GM18499 (cell line): ENCODE data around the gene SCN8A.
"Not testable (repeated sequence)": the region's sequence is repeated elsewhere in the genome, so short reads cannot be mapped to it uniquely, and the experiment has no call there.

Source experiments
- ATAC-seq: cut with Tn5 transposase; IDR thresholded peaks from one replicate; pipeline ENCODE4 v1.9.1; 2021; ENCODE audit warnings: moderate number of reproducible peaks; ENCODE audit not compliant: insufficient read depth, unreplicated experiment

SCN8A gene

DNA sequence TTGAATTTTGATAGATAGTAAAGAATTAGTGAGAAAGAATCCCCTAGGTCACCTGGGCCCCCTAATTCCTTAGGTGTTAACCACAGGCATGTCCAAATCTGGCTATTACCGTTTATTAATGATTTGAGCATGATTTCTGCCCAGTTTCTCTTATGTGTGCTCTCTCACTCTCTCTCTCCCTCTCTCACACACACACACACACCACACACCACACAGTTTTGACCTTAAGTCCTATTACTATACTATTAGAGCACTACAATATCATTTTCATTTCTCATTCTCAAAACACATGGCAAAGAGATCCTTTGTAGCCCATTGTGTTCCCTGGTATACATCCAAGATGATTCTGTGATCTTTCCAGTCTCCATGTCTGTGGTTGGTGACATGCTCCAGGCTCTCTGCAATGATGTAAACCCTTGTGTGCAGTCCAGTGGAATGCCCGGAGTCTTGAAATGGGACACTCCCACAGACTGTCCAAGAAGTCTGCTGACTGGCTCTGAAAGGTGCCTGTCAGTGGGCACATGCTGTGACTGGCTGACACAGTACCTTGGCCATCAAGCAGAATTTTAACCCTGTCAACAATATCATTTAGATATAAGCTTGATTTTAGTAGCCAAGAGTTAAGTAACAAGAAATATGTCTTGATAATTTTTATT, 161.3 kb downstream of the SCN8A start:
- ATAC-seq = no peak

DNA sequence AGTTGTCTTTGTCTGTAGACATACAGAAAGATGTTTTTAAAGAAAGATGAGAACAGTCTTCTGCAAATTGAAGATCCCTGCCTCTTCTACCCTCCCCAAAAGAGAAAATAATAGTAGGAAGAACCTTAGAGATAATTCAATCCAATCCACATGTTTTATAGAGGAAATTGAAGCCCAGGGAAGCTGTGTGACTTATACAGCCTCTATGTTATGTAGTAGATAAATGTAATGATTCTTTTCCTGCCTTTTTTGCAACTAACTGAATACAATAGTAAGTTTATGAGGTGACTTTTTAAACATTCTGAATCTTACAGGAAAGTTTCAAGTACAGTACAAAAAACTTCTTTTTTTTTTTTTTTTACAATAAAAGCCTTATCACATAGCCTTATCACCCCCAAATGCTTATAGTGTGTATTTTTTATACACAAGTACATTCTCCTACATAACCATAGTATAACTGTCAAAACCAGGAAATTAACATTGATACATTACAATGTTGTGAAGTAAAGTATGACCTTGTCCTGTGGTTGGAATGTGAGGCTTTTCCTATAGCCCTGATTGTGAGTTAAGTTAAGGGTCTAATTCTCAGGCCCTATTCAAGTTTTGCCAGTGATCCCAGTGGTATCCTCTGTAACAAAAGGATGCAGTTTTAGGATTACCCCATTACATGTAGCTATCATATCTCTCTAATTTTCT, 163.1 kb downstream of the SCN8A start:
- ATAC-seq = no peak

DNA sequence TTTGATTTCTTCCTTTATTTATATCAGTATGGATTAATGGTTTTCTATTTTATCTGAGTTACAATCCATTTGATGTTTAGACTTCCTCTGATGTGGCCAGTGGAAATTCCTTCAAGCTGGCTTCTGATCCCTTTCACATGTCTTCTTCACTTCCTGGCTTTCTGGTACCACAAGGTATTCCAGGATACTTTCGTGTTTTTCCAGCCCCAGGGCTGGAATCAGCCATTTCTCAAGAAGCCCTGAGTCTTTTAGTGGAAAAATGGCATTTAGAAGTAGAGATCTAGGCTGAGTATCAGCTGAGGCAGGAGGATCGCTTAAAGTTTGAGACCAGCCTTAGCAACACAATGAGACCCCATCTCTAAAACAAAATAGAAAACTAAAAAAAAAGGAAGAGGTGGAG, 164.2 kb downstream of the SCN8A start:
- no peak for ATAC-seq

DNA sequence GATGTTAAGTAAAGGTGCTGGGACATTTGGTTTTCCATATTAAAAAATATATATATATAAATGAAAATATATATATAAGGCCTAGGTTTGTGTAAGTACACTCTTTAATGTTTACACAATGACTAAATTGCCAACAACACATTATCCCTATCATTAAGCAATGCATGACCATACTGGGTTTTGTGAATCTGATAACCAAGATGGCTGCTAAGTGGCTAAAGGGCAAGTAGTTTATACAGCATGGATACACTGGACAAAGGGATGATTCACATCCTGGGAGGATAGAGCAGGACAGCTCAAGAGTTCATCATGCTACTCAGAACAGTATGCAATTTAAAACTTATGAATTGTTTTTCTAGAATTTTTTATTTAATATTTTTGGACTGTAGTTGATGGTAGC, 168.1 kb downstream of the SCN8A start:
- ATAC-seq = no peak

DNA sequence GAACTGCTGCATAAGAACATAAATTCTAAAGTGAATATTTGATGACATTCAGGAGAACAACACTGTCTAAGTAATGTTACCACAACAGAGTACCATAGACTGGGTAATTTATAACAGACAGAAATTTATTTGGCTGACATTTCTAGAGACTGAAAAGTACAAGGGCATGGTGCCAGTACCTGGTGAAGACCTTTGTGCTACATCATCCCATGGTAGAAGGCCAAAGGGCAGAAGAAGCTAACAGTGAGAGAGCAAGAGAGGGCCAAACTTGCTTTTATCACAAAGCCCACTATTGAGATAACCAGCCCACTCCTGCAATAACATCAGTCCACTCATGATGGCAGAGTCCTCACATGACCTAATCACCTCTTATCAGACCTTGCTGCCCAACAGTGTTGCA, 168.7 kb downstream of the SCN8A start:
- ATAC-seq = no peak

DNA sequence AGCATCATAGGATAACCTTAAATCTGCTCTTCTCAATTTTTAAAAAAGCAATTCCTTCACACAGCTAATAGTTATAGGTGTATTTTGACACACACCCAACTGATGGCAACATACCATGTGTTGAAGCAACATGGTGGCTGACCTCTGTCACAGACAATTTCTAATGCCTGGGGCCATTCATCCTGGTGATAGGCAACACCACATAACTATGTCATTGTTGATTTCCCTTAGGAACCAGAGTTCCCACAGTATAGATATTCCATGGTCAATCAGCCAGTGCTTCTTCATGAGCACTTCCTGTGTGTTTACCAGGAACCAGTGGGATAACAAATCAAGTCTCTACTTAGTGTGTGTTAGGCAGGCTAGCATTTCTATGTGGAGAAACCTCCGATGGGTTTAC, 169.2 kb downstream of the SCN8A start:
- no peak for ATAC-seq

DNA sequence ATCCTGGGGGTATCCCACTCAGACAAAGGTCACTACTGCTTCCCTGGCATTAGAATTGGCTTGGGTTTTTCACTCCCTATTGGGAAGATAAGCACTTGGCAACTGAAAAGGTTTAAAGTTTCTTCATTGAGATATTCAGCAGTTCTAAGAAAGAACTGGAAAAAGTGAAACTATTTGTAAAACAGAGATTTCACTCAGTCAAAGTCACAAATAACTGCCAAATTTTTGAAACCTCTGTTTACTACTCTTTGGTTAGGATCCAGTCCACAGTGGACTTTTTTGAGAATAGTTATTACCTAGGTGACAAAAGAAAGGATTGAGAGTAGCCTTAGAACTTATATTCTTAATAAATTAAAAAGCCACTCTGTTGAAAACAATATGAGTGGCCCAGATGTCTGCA, 172.7 kb downstream of the SCN8A start:
- ATAC-seq = no peak

DNA sequence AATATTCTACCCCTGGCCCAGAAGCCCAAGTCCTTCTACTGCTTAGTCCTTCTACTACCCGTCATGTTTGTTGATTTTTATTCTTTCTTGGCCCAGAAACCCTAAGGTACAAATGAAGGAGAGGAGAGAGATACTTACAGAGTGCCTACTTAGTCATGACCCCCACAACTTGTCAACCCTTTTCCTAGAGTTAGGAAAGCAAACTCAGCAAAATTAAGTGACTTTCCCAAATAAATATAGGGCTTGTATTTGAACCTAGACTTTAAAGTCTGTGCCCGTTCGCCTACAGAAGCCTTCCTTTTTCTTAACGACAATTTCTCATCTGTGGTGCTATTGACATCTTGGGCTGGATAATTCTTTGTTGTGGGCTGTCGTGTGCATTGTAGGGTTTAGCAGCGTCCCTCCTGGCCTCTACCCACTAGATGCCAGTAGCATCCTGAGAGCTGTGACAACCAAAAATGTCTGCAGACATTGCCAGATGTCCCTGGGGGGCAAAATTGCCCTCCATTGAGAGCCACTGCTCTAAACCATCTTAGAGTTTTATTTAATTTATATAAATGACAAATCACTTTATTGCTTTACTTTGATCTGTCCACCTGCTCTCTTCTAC, 175.1 kb downstream of the SCN8A start:
- ATAC-seq = no peak

DNA sequence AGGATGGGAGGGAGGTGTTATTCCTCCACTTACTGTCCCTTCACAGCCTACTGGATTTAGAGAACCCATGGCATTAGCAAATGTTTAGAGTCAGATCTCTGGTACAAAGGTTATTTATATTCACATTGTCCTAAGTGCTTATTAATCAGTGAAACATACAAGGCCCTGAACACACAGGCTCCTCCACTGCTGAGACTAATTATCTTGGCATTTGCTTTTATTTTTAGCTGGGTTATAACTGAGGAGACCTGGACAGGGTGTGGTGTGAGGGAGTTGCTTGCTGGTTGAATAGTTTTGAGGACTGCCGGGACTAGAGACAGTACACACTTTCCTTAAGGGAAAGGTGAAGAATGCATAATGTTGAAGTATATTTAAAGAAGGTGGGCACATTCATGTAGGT, 180.0 kb downstream of the SCN8A start:
- ATAC-seq = no peak

DNA sequence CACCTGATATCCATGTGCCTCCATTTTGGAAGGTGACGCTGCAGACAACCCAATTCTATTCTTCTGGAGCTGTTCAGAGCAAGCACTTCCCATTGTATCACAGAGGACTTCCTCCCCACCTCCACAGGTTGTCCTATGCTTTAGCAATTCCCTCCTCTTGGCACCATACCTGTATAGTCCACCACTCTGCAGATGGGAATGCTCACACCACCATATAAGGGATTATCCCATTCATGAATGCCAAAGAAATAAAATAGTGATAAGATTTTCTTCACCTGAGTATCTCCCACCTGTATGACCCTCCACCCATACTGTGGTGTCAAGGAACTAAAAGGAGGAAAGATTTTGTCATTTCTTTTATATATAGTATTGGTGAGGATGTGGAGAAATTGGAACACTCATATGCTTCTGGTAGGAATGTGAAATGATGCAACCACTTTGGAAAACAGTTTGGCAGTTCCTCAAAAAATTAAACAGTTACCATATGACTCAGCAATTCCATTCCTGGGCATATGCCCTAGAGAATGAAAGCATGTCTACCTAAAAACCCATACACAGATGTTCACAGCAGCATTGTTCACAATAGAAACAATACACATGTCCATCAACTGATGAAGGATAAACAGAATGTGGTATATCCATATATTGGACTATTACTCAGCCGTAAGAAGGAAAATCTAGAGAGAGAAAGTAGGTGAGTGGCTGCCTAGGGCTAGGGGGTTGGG, 182.3 kb downstream of the SCN8A start:
- ATAC-seq = no peak

DNA sequence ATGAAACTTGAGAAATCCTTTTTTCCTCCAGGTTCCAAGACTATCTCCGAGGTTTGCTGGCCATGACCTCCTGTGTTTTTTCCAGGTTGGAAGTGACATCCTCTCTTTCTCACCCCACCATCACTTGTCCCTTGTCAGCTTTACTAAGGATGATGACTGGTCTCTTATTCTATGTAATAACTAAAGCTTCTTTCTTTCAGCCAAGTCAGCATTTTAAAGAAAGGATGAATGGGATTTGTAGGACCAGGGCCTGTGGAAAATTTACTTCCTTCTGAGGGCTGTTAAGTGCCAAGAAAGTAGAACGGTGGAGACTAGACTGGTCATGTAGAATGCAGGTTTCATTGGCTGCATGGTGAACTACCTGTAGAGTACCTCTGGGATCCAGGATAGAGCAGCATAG, 183.9 kb downstream of the SCN8A start:
- ATAC-seq = no peak

DNA sequence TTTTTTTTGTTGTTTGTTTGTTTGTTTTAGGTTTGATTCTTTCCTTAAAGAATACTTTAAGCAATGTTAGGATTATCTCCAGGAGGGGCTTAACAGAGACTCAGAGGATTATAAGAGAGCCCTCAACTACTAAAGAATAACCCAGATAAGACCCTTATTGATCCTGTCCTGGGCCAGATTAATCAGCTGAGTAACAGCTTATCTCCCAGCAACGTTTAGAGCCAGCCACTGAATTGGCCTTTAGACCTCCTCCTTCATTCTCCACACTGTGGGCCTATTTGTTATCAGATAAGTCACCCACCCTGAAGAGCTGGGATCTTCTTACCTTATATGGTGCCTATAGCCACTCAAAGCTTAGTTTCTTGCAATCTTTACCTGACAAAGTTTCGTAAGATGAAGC, 186.4 kb downstream of the SCN8A start:
- no peak for ATAC-seq

DNA sequence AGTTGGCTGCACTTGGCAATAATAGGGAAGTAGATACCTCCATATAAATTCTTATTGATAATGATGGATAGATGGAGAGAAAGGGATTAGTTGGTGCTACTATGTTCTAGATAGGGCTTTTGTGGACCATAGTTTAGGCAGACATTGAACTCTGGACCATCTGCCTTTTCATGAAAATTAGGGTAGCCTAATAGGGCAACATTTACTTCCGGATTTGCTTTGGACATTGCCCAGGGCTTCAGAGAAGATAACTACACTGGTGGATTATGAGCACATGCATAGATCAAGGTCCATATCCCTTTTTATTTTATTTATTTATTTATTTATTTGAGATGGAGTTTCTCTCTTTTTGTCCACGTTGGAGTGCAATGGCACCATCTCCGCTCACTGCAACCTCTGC, 186.9 kb downstream of the SCN8A start:
- no peak for ATAC-seq

DNA sequence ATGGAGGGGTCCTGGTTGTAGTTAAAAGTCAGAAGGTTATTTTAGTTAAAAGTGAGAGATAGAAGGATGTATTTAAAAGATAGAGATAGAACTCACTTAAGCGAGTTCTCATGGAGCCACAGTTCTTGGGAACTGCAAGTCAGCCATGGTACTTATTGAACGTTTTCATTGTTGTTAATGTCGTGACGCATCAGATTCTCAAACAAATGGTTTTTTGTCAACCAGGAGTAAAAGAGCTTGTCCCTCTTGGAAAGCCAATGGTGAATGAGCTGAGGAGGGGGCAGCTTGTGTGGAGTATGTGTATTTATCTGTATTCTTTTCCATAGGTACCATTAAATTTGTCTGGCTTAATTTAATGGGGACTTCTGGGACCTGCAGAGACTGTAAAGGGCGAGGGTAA, 188.8 kb downstream of the SCN8A start:
- ATAC-seq = no peak

DNA sequence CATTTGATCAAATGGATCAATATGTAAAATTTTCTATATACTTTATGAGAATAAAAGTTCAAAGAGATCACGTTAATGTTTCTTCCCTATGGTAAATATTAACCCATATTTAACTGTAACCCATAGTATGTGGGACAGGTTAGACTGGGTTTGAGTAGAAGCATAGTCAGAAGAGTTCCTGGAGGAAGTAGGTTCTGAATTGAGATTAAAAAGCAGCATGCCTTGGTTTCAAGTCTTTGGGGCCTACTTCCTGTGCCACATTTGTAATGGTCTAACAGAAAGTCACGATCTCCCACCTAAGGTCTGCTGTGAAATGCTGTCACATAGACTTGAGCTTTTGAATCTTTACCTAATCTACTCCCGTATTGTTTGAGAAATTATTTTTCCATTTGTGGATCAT, 193.7 kb downstream of the SCN8A start:
- ATAC-seq = no peak

DNA sequence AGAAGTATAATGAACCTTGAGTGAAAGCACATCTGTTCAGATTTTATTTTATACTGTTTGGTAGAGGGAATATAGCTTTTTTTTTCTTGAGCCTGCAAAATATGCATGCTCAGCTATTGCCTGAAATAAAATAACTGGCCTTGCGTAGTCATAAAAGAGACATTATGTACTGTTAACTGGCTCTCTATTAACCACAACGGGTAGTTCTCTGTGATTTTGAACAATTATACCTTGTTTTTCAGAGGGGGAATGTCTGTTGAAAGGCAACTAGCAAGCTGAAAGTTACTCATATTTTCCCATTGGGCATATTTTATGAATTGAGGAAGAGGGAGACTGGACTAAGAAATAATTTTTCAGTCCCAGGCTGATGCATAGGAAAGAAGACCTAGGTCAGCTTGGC, 194.9 kb downstream of the SCN8A start:
- ATAC-seq = no peak

DNA sequence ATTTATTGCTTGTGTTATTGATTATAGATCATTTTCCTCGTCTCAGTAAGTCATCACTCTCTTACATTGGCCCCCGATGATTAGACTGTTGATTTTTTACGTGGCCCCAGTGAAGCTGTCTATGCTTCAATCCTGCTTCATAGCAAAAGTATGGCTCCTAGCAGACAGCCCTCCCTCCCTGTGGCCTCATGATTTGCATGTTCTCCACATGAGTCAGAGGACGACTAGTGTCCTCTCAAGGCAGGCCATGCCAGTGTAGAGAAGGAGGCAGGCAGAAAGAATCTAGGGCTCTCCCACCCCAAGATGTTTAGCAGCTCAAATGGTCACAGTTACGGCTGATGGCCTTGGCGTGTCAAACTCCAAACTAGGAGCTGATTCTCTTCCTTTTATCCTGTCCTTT, 197.8 kb downstream of the SCN8A start:
- ATAC-seq = no peak

DNA sequence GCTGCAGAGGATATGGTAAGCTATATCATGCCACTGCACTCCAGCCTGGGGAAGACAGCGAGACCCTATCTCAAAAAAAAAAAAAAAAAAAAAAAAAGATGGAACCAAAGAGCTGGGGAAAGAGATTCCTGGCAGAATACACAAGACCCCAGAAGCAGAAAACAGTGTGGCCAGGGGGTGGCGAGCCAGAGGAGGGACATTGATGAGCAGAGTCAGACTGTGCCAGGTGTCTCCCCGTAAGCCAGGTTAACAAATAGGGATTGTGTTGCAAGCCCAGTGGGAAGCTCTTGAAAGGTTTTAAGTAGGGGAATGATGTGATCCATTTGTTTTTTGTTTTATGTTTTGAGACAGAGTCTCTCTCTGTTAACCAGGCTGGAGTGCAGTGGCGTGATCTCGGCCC, 201.4 kb downstream of the SCN8A start:
- ATAC-seq = no peak

DNA sequence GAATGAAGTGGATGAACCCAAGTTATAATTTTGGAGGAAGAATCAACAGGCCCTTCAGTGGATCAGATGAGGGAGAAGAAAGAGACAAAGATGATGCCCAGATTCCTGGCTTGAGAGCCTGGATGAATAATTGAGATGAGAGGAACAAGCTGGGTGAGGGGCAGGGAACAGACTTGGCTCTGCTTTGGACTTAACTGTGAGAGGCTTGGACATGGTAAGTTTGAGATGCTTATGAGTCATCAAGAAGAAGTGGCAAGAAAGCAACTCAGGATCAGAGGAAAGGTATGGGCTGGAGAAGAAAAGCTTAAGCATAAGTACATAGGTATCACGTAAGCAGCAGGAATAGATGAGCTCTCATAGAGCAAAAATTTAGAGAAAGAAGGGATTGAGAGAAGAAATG, 202.2 kb downstream of the SCN8A start:
- no peak for ATAC-seq

DNA sequence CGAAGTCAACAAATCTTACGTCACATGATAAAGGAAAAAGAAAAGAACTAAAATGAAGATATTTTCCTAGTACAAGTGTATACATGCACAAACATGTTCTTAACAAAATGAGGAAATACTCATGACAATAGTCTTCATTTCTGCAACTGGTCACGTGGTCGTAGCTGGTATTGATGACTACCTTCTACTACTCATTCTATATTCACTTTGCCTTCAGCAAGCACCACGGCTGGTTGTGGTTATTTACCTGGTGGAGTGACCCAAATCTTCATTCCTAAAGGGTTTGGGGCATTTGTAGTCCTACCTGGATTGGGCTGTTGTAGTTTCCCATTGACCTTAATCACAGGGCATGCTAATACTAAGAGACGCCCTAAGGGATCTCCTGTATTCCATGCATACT, 206.3 kb downstream of the SCN8A start:
- ATAC-seq = no peak

DNA sequence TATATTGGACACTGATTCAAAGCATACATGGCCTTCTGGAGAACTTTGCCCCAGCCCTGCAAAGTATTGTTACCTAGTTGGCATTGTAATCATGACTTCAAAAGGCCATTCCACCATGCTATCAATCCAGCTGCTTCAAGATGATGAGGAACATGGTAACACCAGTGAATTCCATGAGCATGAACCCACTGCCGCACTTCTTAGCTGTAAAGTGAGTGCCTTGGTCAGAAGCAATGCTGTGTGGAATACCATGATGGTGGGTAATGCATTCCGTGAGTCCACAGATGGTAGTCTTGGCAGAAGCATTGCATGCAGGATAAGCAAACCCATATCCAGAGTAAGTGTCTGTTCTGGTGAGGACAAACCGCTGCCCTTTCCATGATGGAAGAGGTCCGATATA, 207.0 kb downstream of the SCN8A start:
- ATAC-seq = not testable (repeated sequence)
